HG03571 (cell line): Measurements from ENCODE around the gene GULP1.
"Not testable (repeated sequence)": the region's sequence is repeated elsewhere in the genome, so short reads cannot be mapped to it uniquely, and the experiment has no call there.

Source experiments
- ATAC-seq: cut with Tn5 transposase; IDR thresholded peaks from one replicate; pipeline ENCODE4 v1.9.1; 2021; ENCODE audit not compliant: unreplicated experiment

The GULP1 gene

DNA sequence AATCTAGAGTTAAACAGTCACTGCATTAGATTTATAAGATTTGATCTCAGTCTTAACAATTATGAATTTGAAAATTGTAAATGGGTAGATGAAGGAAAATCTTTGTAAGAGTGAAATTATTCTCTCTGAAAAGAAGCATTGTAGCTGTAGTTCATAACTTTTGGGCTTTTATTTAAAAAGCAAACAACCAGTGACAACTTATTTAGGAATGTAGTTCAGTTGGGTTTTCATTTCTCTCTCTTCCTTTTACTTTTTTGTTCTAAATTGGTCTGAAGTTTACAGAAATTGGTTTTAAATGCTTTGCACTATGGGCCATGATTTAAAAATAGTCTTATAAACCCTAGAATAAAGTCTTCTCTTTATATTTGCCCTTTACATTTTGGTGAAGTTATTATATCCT is 296.6 kb downstream of the GULP1 start:
- ATAC-seq = no peak

DNA sequence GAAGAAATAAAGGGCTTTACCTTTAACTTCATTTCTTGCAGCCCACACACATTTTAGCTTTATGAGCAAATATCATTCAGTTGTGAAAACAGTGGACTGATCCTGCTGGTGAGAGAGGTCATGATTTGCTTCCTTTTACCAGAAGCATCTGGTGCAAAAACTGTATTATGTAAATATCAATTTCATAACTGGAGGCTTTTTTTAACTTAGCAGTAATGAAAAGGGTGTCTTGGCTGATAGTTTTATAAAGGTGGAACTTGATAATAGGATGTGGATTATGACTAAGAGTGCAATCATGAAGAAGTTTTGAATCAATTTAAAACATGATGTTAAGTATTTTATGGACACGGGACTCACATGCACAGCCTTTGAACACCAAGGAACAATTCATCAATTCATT is 304.4 kb downstream of the GULP1 start:
- no peak for ATAC-seq

DNA sequence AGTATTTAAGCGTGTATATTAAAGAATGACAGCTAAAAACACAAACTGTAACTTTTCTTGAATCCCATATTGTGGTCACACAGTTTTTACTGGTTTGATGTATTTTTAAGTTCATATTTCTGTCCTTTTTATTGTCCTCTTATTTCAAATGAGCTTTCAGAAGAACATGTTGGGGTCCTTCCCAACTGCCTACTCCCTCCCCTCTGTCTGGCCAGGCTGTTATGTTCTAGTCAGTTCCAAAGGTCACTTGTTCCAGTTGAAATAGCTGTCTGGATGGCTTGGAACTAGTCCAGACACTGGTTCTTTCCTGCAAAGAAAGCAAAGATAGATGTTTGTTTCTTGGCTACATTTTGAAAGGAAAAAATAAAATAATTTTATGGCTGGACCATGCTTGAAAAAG is 306.9 kb downstream of the GULP1 start:
- ATAC-seq = no peak

DNA sequence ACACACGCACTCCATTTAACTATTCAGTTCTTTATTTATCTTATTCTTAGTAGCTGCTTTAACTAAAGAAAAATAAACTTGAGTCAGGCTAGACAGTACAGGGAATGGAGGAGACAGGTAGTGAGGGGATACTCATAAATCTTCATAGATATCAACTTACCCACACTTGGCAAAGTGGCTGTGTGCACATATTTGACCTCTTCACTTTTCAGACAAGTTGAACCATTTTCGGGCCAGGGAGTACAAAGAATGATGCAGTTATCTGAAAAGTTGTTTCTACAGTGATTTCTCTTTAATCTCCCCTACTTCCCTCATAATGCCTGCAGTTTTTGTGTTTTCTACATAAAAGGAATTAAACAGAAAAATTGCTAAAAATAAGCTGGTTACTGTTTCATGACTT is 307.5 kb downstream of the GULP1 start:
- ATAC-seq = no peak

DNA sequence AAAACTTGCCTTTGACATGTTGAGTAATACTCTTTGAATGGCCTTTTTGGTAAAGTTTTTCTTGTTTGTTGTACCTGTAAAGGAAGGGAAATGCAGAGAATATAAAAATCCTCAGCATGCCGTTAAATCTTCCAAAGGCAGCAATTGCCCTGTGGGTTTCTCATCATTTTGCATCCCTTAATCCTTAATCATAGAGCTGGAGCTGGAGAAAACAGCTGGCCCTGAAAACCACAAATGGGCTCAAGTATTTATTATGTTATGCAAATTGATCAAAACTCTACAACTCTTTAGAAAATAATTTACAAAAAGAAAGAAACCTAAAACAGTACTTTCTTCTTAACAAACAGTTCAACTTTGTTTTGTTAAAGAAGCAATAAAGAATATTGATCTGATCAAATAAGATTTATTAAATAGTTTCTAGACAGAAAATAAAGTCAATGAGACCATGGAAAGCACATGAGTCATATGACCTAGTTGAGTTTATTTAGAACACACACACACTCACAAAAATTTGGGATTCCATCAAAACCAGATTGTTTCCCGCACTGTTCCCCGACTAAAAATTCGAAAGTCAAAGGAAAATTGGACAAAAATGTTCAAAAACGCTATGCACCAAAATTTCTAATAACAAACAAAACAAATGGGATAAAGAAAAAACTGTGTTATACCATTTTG is 309.0 kb downstream of the GULP1 start:
- ATAC-seq = no peak

DNA sequence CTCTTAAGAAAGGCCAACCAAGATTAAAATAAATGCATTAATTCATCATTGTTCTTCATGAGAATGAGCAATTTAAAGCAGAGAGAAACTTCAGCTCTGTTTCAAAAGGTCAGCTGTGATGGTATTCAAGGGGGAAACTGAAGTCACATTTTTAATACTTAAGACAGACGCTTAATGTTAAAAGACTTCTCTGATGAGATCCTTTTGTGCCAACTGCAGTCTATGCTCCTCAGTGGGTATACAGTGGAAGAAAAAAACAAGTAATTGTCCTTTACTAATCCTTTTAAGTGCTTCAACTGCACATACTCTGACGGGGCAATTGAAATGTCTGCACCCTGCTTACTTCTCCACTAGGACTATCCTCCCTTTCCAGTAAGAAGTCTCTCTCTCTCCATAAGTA is 309.7 kb downstream of the GULP1 start:
- ATAC-seq = no peak

DNA sequence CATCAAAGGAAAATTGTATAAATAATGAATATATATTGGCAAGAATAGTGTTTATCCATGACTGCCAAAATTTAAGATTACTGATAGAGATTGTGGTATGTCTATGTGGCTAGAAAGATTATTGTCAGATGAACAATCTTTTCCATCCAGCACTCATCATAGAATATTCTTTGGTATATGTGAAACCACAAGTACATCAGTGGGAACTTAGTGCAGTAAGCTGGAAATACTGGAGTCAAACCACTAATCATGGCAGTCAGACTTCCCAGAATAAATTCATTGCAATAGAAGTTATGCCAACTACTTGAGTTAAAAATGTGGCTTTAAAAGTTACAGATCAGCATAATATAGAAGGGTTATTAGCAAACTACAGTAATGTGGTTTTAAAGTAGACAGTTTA is 310.3 kb downstream of the GULP1 start:
- no peak for ATAC-seq

DNA sequence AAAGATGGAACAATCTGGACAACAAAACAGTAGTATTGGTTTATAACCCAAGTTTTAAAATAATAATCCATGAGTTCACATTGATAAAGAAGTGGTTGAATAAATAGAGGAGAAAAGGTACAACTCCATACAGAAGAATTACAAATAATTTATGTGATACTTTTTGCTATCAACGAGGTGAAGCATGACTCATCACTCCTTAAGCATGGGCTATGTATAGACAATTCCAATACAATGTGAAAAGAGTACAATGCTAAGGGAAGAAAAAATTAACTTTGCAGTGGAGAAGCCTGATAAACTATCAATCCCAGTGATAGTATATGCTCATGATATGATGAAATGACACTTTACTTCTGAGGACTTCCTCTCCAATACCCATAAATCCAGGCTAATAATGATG is 312.9 kb downstream of the GULP1 start:
- no peak for ATAC-seq

DNA sequence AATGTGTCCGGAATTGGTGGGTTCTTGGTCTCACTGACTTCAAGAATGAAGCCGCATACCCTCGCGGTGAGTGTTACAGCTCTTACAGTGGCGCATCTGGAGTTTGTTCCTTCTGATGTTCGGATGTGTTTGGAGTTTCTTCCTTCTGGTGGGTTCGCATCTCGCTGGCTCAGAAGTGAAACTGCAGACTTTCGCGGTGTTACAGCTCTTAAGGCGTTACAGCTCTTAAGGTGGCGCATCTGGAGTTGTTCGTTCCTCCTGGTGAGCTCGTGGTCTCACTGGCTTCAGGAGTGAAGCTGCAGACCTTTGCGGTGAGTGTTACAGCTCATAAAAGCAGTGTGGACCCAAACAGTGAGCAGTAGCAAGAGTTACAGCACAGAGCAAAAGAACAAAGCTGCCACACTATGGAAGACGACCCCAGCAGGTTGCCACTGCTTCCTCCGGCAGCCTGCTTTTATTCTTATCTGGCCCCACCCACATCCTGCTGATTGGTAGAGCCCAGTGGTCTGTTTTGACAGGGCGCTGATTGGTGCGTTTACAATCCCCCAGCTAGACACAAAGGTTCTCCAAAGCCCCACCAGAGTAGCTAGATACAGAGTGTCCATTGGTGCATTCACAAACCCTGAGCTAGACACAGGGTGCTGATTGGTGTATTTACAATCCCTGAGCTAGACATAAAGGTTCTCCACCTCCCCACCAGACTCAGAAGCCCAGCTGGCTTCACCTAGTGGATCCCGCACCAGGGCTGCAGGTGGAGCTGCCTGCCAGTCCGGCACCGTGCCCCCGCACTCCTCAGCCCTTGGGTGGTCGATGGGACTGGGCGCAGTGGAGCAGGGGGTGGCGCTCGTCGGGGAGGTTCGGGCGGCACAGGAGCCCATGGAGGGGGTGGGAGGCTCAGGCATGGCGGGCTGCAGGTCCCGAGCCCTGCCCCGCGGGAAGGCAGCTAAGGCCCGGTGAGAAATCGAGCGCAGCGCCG is 314.2 kb downstream of the GULP1 start:
- ATAC-seq = not testable (repeated sequence)

DNA sequence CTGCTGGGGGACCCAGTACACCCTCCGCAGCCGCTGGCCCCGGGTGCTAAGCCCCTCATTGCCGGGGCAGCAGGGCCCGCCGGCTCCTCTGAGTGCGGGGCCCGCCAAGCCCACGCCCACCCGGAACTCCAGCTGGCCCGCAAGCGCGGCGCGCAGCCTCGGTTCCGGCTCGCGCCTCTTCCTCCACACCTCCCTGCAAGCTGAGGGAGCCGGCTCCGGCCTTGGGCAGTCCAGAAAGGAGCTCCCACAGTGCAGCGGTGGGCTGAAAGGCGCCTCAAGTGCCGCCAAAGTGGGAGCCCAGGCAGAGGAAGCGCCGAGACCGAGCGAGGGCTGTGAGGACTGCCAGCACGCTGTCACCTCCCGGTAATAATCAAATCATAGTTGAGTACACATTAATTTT is 314.9 kb downstream of the GULP1 start:
- ATAC-seq = not testable (repeated sequence)

DNA sequence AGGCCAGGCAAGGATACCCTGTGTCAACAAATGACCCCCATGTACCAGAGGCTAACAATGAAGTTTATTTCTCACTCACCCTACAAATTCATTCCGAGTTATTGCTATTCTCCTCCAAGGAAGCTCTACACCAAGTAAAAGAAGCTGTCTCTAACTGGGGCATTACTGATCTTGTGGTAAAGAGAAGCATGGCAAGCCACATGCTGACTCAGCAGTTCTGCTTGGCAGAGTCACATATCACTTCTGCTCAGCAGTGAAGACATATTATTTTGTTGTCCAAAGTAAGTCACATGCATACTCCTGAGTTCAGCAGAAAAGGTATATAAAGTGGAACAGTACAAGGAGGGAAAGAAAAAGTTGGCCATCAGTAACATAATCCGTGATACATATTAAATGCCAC is 315.8 kb downstream of the GULP1 start:
- no peak for ATAC-seq

DNA sequence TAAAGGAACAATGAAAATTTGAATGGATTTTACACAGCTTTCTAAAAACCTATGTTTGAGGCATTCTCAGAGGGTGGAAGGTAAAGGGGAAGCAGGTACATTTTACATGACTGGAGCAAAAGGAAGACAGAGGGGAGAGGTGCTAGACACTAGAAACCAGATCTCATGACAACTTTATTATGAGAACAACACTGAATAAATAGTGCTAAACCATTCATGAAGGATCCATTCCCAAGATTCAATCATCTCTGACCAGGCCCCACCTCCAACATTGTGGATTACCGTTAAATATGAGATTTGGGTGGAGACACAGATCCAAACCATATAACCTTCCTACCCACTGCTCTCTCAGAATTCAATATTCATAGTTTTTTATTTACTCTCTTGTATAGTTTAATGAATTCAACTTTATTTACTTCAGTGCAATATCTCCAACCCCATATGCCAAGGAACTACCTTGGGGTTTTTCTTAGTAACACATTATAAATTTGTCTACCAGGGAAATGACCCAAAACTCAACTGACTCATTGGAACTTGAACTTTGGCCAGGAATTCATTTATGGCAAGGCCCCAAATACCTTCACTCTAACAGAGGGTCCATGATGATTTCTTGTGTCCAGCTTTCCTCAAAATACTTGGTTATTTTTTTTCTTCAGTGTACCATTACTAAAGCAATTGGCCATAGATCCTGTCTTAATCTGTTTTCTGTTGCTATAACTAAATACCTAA is 317.8 kb downstream of the GULP1 start:
- no peak for ATAC-seq

DNA sequence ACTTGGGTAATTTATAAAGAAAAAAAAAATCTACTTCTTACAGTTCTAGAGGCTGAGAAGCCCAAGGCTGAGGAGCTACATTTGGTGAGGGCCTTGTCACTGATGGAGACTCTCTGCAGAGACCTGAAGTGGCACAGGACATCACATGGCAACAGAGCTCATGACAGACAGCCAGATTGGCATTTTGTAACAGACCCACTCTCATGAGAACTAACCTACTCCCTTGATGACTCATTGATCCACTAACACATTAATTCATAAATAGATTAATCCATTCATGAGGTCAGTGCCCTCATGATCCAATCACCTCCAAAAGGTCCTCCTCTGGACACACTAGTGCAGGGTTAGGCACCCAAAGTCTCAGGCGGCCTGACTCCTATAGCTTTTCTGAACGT is 318.4 kb downstream of the GULP1 start:
- no peak for ATAC-seq

DNA sequence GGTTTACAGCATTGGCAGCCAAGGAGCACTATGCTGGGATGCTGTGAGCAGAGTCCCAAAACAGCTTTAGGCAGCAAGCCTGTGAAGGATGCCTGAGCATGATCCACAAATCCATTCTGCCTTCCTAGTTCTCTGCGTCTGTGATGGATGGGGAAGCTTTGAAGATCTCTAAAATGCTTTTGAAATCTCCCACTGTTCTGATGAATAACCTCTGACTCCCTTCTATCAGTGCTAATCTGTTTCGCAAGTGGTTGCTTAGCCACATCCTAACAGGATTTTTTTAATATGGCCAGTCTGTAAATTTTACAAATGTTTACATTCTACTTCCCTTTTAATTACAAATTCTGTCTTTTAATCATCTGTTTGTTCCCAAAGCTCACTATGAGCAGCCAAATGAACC is 319.2 kb downstream of the GULP1 start:
- no peak for ATAC-seq

DNA sequence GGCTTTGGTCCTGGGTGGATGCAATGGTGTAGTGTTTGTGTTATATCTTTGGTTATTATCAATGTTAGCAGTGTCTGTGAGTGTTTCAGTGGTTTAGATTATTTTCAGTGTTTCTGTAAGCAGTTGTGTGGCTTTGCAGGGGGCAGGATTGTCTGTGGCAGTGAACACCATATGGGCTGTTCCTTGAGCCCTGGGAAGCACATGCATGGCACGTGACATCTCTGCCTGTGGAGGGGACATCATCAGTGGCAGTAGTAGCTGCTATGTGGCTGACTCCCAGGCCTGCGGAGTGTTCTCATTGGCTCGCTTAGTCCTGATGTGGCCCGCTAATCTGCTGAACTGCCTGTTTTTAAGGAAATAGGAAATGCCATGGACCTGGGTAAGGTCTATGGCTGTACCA is 327.5 kb downstream of the GULP1 start:
- ATAC-seq = no peak

DNA sequence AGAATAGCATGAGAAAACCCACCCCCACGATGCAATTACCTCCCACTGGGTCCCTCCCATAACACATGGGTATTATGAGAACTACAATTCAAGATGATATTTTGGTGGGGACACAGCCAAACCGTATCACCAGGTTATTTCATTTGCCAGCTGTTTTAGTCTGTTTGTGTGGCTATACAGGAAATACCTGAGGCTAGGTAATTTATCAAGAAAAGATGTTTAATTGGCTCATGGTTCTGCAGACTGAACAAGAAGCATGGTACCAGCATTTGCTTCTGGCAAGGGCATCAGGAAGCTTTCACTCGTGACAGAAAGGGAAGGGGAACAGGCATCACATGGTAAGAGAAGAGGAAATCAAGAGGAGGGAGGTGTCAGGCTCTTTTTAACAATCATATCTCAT is 329.2 kb downstream of the GULP1 start:
- ATAC-seq = no peak

DNA sequence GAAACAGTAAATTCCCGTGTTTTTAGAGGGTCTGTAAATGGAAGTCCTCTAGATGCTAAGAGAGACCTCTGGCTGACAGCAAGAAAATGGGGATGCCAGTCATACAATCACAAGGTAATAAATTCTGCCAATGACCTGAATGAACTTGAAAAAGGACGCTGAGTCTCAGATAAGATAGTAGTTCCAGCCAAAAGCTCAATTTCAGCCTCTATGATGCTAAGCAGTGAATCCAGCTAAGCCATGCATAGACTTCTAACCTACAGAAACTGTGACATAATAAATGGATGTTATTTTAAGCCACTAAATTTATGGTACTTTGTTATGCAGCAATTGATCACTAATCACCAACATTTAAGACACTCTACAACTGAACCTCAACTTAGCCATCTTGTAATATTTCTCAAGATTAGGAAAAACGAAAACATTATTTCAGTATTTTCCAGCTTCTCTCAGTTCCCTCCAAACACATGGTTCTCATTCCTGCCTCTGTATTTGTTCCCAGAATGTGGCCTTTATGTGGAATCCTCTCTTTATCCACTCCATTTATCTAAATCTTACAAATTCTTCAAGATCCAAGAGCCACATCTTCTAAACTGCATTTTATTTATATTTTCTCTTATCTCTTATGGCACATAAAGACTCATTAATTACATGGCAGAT is 331.1 kb downstream of the GULP1 start:
- no peak for ATAC-seq

DNA sequence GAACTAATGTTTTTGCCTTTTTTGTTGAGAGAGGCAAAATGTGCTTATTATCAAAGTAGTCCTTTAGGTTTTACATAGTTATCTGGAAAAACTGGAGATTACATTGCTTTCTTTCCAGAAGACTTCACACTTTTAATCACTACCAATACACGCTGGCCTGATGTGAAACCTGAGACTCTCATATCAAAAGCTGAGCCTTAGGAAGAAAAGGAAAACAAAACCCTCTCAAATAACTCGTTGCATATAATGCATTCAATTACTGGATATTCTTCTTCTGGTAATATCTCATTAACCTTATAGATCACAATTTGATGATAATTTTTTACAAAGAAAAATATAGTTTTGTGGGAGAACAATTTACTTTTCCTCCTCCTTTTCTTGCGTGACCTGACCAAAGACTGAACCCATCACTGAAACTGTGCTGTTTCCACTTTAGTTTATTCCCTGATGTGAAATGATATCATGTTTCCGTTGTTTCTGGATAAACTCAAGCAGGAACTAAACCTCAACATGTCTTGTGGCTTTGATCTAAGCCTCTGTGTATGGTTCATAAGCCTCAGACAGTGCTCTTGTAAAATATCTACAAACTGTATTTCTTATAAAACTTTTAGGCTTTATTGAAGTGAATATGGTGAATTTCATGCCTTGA is 332.4 kb downstream of the GULP1 start:
- no peak for ATAC-seq

DNA sequence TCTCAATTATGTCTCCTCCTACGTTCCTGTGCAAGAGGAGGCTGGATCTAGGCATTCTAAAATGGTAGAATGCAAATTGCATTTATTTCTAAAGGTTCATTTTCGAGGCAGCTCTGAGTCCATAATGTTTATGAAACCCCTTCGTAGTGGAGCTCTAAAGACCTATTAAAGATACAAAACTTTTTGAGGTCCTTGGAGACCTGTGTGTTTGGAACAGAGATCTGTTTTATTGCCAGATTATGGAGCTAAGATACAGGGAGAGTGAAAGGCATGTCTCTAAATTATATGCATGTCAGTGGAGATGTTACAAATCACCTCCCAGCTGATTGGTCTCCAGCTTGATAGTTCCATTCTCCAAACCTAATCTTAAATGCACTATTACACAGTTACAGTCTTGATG is 335.8 kb downstream of the GULP1 start:
- ATAC-seq = no peak

DNA sequence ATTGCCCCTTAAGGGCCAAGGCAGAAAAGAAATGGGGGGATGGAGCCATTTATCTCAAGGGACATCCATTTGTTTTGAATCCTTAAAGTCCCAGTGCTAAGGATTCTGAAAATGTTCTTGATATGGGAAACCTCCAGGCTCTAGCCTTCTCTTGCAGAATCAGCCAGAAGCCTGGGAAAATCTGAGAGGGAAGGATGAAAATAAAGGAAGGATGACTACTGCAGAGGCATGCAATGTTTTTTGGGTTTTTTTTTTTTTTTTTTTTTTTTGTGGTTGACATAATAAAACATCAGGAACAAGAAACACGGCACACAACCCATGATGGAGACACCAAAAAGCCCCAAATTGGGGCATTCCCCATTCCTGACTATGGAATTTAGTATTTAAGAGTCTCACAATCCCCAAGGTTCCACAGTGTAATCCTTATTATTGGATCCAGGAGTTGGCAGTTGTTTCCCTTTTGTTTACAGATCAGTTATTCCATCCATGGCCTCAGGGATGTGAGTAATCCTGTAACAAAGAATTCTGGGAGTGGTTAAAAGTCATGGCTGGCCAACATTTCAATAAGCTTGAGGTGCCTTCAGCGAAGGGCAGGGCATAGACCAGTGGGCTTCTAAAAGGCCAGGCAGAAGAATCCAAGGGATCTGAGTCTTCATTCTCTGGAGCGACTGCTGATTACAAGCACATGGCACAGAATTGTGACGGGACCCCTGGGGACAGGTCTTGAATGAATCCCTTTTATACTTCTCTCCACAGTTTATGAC is 337.5 kb downstream of the GULP1 start:
- no peak for ATAC-seq
